HG03432 (cell line): Measurements from ENCODE around the gene PSME3IP1.

ENCODE experiments used
- ATAC-seq: cut with Tn5 transposase; IDR thresholded peaks from one replicate; pipeline ENCODE4 v1.9.1; 2021; ENCODE audit warnings: mild to moderate bottlenecking, moderate library complexity; ENCODE audit not compliant: unreplicated experiment

The PSME3IP1 gene

DNA sequence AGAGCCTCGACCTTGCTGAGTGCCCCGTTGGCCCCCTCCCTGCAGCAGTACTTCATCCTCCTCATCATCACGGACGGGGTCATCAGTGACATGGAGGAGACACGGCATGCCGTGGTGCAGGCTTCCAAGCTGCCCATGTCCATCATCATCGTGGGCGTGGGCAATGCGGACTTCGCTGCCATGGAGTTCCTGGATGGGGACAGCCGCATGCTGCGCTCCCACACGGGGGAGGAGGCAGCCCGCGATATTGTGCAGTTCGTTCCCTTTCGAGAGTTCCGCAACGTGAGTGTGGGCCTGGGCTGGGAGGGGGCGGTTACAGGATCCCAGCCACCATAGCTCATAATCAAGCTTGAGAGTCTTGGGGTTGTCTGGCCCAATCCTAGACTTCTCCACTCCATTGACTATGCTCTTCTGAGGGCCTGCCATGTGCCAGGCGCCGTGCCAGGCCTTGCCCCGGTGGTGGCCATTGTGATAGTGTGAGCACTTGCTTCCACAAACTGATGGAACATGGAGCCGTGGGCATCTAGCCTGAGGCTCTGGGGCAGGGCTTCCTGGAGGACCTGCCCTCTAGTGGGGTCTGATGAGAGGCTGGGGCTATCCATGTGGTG, 39.7 kb downstream of the PSME3IP1 start:
- ATAC-seq = no peak

DNA sequence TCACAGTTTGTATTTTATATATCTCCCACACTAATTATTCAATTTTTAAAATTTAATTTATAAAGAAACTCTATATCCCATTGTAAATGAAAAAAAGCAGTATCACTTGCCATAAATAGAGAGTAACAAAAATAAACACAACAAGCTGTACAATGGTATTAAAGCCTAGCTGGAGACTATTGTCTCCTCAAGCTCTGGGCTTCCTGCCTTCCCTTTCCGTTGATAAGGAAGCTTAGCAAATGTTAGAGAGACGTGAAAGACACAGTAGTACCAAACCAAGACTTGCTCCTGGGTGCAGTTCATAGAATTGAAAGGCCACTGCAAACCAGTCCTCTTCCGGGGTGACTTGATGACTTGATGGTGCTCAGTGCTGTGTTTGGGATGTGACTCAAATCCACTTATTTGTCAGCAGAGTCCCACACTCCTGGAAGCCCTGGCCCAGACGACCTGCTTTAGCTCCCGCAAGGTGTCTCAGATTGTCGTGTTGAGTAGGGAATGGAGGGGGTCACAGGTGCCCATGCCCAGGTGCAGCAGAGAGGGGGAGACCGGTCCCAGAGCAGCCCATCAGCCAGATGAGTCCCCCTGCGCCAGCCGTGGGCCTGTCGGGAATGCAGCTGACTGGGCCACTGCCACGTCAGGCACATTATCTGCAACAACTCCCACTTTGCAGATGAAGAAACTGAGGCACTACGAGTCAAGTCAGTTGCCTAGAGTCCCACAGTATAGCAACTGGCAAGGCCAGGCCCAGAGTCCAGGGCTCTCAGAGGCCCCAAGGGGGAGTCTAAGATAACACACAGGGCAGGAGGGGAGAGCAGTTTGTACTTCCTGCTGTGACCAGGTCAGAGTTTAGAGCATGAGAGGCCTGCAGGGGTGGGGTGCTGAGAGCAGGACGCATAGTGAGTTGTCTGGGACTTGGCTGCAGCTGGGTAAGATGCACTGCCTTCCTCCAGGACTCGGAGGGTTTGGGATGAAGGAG, 40.5 kb downstream of the PSME3IP1 start:
- no peak for ATAC-seq

DNA sequence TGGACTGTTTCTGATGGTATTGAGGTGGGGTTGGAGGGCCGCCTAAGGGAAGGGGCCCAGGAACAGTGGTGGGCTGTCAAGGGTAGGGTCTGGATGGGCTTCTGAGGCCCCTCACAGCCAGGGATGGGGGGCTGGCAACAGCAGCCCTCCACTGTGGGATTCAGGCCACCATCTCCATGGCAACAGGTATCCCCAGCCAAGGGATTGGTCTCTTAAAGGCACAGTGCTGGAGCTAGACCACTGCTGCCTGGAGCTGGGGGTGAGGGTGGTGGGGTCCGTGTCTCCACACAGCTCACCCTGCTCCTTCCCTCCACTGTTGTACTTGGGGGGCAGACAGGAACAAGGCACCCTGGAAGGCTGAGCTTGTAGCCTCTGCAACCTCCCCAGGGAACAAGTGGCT, 41.8 kb downstream of the PSME3IP1 start:
- no peak for ATAC-seq

DNA sequence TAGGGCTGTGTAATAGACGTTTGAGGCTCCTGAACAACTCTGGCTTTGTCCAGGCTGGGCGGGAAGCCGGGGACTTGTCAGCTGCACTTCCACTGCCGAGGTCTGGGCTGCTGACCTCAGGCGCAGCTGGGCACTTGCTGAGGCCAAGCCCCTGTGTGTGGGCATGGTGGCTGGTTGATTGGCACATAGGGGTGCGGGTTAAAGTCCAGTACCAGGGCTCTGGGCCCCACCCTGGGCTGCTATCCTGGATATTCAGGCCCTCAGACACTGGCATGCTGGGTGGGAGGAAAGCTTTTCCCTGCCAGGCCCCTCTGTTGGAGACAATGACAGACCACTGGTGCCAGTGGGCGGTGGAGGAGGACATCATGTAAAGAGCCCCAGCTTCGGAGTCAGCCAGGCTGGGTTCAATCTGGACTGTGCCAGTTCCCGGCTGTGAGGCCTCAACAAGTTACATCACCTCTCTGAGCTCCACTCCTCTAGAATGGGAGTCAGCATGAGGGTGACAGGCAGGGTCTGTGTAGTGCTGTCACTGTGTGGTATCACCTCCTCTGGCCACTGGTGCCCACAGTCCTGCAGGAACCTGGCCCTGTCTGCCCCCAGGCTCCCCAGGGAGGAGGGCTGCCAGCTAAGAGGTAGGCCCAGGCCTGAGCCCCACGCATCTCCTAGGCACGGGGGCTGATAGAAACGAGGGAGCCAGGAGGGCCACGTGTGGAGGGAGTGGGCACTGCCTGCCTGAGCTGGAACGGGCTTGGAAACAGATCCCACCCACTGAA, 42.5 kb downstream of the PSME3IP1 start:
- ATAC-seq = no peak

DNA sequence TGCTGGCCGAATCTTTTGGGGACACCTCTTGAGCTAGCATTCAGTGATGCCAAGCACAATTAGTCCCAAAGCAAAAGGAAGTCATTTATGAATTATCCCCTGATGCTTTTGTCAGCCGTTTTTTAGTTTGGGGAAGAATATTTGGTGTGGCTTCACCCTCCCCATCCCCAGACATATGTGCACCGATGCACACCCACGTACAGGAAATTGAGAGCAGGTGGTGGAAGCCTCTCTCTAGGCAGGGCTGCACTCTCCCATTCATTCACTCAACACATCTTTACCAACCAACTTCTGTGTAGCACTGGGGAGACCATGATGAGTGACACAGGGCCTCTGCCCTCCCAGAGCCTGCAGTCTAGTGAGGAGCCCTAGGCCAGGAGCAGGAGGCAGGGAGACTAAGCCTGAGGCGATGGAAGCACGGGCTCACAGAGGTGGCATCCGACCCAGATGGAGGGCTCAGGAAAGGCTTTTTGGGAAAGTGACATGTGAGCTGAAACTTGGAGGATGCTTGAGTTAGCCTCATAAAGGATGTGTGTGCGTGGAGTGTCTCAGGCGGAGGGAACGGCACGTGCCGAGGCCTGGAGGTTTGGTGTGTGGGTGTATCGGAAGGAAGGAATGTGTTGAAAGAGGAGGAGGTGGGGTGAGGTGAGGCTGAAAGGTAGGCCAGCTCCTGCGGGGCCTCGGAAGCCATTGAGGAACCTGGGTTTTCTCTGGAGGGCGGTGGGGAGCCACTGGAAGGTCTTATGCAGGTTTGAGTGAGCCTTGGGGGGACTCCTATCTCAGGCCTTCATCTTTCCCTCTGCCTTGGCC, 43.8 kb downstream of the PSME3IP1 start:
- peak; percentile 64 for ATAC-seq

DNA sequence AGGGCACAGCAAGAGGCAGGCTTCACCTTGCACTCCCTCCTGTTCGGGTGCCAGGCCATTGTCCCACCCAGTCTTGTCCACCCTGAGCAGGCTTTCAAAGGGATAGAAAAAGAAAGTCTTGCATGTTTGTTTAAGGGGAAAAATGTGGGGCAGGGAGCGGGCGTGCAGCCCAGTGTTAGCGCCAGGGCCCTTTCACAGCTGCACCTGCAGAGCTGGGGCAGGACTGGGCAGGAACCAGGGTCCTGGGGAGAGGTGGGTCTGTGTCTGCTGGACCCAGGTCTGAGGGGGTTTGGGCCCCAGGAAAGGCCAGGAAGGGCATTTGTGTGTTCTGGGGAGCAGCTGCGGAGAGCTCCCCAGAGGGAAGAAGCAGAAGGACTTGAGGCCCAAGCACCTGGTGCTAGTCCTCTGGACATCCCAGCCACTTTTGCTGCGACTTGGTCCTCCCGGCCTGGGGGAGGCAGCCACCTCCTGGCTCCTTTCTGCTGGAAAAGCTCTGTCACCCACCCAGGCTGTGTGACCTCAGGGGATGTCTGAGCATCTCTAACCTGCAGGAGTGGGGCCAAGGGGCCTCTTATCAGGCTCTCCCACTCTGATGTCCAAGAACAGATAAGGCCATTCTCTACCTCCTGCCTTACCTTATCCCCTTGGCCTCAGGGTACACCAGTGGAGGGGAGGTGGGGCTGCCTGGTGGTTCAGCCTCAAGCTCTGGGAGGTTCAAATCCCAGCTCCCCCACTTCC, 44.7 kb downstream of the PSME3IP1 start:
- ATAC-seq = no peak

DNA sequence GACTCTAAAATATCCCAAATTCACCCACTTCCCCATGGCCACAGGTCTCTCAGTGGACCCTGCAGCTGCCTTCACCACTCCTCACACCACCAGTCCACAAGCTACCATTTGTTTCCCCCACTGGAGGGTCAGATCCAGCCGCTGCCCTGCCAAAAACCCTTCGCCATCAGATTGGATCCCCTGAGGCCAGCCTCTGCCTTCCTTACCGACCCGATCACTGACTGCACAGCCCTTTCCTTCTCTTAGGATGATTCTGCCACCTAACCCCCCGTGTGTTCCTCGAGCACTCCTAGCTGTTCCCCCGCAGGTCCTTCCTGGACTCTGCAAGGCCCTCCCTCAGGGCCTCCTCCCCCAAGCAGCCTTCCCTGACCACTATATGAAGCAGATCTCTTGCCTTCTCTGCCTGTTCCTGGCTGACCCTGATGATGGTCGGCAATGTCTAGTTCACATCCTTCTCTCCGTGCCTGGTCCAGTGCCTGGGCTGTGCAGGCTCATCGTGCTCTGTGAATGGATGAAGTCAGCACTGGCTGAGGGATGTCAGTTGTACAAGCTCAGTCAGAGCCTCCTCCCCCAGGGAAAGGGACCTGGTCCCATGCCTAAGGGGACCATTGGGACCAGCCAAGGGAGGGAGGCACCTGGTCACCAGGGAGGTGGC, 47.4 kb downstream of the PSME3IP1 start:
- no peak for ATAC-seq

DNA sequence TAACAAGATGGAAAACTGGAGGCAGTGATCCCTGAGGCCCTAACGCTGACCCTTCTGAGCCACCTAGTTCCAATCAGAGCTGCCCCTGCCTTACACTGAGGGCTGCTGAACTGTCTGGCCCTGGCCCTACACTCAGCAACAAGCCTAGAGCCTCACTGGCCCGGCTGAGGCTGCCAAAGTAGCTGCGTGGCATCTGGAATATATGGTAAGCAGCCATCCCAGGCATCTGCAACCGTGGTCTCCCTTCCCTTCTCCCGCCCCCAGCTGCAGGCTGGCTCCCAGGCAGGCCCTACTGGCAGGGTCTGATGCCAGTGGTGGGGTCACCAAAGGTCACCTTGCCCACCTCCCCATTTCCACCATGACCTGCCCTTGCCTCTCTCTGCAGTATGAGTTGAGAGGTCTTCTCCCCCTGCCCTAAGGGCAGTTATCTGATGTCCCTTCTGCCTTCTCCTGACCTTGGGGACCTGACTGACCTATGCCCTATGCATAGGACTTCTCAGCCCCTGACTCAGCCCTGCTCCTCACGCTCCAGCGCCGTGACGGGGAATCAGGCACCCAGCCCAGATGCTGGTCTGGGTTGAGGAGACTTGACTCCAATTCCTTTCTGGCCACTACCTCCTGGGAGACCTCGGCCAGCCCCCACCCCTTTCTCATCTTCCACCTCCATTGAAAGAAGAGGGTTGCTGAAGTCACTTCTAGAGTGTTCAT, 48.1 kb downstream of the PSME3IP1 start:
- no peak for ATAC-seq

DNA sequence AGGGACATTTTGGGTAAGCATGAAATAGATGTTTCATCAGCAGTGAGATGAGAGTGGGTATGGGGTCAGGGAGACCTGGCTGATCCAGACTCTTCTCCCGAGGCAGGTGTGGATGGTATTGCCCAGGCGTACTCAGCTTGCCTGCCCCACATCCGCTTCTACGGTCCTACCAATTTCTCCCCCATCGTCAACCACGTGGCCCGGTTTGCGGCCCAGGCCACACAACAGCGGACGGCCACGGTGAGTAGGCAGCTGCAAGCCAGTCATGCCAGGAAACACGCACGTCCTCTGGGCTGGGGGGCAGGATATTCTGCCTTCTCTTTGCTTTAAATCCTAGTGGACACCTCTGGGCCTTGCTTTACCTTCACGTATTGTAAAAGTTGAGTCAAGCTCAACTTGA, 48.8 kb downstream of the PSME3IP1 start:
- ATAC-seq = no peak

DNA sequence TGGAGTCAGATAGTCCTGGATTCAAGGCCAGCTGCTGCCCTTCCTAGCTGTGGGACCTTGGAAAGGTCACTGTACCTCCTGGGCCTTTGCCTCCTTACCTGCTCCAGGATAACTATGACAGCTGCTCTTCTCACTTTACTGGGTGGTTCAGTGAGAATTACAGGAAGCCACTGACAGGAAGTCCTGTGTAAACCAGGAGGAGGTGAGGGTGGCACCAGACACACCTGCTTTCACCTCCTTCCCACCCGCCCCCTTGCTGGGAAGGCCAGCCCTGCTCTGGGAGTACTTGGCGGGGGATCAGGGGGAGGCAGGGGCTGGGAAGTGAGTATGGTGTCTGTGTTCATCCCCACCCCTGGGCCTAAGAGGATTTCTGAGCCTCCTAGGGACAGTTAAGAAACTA, 50.9 kb downstream of the PSME3IP1 start:
- no peak for ATAC-seq

DNA sequence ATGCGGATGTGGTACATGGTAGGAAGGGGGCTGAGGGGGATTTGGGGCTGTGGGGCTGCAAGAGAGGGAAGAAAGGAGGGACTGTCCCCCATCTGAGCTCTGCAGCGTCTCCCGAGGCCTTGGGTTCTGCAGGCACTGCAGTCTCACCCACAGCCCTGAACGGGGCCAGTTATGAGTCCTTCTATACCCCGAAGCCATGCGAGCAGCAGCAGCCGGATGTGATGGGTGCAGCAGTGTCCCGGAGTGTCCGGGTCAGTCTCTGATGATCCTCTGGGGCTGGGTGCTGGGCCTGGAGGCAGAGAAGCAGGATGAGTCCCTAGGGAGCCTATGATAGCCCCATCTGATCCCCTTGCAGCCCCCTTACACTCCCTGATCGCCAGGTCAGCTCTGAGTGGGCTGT, 52.0 kb downstream of the PSME3IP1 start:
- ATAC-seq = no peak

DNA sequence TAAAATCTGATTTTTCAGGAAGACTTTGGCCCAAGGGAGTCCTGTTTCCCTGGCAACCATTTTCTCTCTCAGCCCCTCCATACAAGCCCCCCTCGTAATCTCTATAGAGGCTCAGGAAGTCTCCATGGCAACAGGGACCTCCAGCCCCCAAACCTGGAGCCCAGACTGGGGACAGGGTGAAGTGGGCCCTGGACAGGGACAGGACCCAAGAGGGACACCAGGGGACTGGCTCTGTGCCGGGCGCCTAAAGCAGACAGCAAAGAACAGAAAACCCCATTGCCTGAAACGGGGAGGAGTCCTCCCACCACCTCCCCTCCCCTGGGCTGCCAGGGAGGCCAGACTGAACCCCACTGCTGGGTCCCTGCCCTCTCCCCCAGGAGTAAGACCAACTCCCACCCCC, 52.8 kb downstream of the PSME3IP1 start:
- no peak for ATAC-seq

DNA sequence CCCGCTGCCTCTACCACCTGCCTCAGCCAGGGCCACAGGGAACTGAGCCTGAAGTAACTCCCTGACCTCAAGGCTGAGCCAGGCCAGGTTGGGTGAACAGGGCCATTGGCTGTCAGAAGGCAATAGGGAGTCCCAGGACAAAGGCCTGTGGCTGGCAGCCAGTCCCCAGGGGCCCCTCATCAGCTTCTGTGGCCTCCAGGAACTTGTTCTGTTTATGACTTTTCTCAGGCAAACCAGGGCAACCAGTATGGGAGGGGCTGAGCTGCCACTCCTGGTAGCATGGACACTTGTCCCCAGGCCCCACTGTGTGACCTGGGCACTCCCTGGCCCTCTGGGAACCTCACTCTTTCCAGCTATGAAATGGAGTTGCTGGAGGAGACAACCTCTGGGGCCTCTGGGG, 53.4 kb downstream of the PSME3IP1 start:
- no peak for ATAC-seq

DNA sequence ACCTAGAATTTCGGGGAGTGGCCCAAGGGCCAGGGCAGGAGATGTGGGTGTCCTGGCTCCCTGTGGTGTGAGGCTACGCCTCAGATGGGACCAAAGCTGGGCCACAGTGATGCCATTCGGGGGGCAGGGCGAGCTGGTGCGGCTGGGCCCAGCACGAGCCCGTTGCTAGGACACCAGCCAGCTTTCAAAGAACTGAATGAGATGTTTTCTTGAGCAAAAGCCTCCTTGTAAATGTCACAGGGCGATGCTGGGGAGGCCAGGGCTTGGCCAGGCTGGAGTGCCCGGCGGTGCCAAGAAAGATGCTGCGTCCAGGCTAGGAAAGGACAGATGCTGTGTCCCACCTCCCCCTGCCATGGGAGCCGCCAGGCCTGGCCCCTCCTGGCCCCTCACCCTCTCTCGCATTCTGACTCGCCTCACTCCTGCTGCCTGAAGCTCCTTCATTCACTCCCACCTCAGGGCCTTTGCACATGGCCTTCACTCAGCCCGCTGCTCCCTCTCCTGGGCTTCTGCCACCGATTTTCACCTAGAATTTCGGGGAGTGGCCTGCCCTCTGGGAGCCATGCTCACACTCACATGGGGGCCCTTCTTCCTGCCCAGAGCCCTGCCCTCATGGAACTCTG, 54.4 kb downstream of the PSME3IP1 start:
- no peak for ATAC-seq

DNA sequence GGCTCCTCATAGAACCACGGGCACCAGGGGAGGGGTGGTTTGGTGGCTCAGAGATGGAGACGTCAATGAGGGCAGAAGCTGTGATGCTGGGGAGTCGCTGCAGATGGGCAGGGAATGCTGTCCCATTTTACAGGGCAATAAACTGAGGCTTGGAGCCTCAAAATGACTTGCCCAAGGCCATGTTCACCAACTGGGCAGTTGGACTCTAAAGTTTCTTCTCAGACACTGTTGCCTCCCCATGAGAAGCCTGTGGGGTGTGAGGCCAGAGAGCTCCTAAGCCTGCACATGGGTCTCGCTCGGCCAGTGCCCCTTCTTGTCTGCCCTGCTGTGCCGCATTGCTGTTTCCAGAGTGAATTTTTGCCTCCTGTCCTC, 54.9 kb downstream of the PSME3IP1 start:
- no peak for ATAC-seq

DNA sequence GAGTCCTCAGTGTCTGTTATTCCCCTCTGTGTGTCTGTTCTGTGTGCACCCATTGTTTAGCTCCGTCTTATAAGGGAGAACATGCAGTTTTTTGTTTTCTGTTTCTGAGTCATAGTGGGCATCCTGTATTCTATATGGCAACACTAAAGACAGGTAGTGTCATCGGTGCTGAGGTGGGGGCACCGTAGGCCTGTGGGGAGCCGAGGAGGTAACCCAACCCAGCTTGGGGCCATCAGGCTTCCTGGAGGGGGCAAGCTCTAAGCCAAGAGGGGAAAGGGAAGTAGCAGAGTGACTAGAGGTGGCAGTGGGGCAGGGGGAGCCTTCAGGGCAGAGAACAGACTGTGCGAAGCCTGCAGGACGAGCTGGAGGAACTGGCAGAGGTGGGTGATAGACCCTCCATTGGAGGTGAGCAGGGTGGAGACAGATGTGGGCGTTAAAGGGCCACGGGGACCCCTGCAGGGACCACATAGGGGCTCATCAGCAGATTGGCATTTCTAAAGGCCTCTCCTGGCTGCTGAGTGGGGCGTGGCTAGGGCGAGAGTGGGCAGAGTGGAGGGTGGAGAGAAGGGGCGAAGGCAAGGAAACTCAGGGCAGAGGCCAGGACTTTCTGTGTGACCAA, 57.0 kb downstream of the PSME3IP1 start:
- no peak for ATAC-seq

DNA sequence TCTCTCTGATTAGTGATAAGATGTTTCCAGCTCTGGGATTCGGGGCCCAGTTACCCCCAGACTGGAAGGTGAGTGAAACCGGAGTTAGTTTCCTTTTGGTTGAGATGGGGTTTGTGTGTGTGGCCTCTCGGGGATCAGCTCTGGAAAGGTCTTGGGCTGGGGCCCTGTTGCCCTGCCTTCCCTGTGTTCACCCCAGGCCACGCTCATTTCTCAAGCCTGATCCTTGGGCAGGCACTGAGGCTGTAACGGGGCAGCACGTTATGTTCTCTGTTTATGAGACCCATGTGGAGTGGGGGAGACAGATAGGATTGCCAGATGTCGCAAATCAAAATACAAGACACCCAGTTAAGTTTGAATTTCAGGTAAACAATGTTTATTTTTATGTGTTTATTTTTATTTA, 58.0 kb downstream of the PSME3IP1 start:
- ATAC-seq = peak; percentile 6
